ENCODE results near the gene CSMD2. TPM values are rescaled to one million over a fixed set of nuclear protein-coding genes. Genes with fewer than 3 reads are reported as not detected.

CSMD2 gene
- total and polyA plus RNA-seq, 4 donors: 0.25 to 2.4 (median 1.7) TPM

DNA sequence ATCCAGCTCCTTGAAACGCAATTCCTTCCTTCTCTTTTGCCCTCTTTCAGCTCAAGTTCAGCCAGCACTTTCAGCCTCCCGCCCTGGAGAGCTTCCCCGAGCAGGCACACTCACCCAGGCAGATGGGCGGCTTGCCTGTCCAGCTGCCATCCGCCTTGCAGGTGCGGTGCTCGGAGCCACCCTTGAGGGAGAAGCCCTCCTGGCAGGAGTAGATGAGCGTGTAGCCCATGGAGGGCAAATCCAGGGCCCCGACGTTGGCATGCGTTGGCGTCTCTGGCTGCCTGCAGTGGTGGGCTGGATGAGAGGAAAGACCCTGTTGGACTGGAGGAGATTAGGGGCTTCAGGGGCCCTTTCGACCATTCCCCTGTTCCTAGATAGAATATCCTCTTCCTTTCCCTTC, 632.1 kb downstream of the CSMD2 start:
- Histone ChIP-seq H3K27ac (ENCODE audit: low read depth in 1 of 2, low read length in 2 of 2) (no peak overlapping the region), H3K4me1 (ENCODE audit: control insufficient read depth in 1 of 2, insufficient read depth in 2 of 2, low read length in 2 of 2) (no peaks in the 10 kb centered on the region), H3K4me3 (ENCODE audit: low read length in 2 of 2) (no peak overlapping the region), H3K9me3 (ENCODE audit: control insufficient read depth, low read length) (no peaks in the 10 kb centered on the region), H3K27me3 (ENCODE audit: control insufficient read depth in 1 of 2, insufficient read depth in 2 of 2, low read length in 1 of 2) (no peaks in the 10 kb centered on the region), H3K36me3 (ENCODE audit: control insufficient read depth in 1 of 2, insufficient read depth in 2 of 2, low read length in 1 of 2) (no peaks in the 10 kb centered on the region)
- ATAC-seq (ENCODE audit: low FRiP score) (no peak), DNase-seq (no peak)
- 90 to 92% methylated on average over 13 of the region's 13 CpGs for WGBS, 2 donors
- intact Hi-C loops (cut with DNase I): no loop called here

DNA sequence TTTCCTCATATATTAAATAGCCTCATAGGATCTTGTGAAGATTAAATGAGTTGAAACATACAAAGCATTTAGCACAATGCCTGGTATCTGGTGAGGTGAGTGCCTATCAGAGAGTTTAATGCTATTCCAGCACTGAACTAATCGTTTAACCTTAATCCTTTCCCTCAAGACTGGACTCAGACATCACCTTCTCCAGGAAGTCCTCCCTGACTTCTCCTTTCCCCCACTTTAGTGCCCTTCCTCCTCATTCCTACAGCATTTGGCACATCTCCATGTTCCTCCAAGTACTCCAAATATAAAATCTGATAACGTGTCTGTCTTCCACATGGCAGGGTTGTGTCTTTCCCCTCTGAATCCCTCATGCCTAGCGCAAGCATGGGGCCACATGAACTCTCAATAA, 632.8 kb downstream of the CSMD2 start:
- Histone ChIP-seq H3K36me3 (ENCODE audit: control insufficient read depth in 1 of 2, insufficient read depth in 2 of 2, low read length in 1 of 2) (no peaks in the 10 kb centered on the region), H3K27me3 (ENCODE audit: control insufficient read depth in 1 of 2, insufficient read depth in 2 of 2, low read length in 1 of 2) (no peaks in the 10 kb centered on the region), H3K27ac (ENCODE audit: low read depth in 1 of 2, low read length in 2 of 2) (no peak overlapping the region), H3K4me3 (ENCODE audit: low read length in 2 of 2) (no peak overlapping the region), H3K9me3 (ENCODE audit: control insufficient read depth, low read length) (no peaks in the 10 kb centered on the region), H3K4me1 (ENCODE audit: control insufficient read depth in 1 of 2, insufficient read depth in 2 of 2, low read length in 2 of 2) (no peaks in the 10 kb centered on the region)
- 69 to 73% methylated on average over 3 of the region's 3 CpGs for WGBS, 2 donors
- ATAC-seq (ENCODE audit: low FRiP score): no peak
- intact Hi-C loops (cut with DNase I): no loop called here
- no peak for DNase-seq

DNA sequence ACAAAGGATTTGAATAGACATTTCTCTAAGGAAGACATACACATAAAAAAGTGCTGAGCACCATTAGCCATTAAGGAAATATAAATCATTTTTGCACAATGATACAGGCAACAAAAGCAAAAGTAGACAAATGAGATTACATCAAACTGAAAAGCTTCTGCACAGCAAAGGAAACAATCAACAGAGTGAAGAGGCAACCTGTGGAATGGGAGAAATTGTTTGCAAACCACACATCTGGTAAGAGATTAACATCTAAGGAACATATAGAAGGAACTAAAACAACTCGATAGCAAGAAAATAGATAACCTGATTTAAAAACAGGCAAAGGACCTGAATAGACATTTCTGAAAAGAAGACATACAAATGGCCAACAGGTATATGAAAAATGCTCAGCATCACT, 635.1 kb downstream of the CSMD2 start:
- Histone ChIP-seq H3K4me3 (ENCODE audit: low read length in 2 of 2) (no peak overlapping the region), H3K27ac (ENCODE audit: low read depth in 1 of 2, low read length in 2 of 2) (no peak overlapping the region), H3K27me3 (ENCODE audit: control insufficient read depth in 1 of 2, insufficient read depth in 2 of 2, low read length in 1 of 2) (no peaks in the 10 kb centered on the region), H3K9me3 (ENCODE audit: control insufficient read depth, low read length) (no peaks in the 10 kb centered on the region), H3K36me3 (ENCODE audit: control insufficient read depth in 1 of 2, insufficient read depth in 2 of 2, low read length in 1 of 2) (no peaks in the 10 kb centered on the region), H3K4me1 (ENCODE audit: control insufficient read depth in 1 of 2, insufficient read depth in 2 of 2, low read length in 2 of 2) (no peaks in the 10 kb centered on the region)
- no peak for DNase-seq
- ATAC-seq (ENCODE audit: low FRiP score): no peak
- WGBS, 2 donors: 74 to 85% methylated on average over 1 of the region's 1 CpG
- intact Hi-C loops (cut with DNase I): no loop called here

- WGBS, 2 donors: 79 to 84% methylated on average over 4 of the region's 4 CpGs
- Histone ChIP-seq H3K36me3 (ENCODE audit: control insufficient read depth in 1 of 2, insufficient read depth in 2 of 2, low read length in 1 of 2) (no peaks in the 10 kb centered on the region), H3K27me3 (ENCODE audit: control insufficient read depth in 1 of 2, insufficient read depth in 2 of 2, low read length in 1 of 2) (no peaks in the 10 kb centered on the region), H3K9me3 (ENCODE audit: control insufficient read depth, low read length) (no peaks in the 10 kb centered on the region), H3K4me3 (ENCODE audit: low read length in 2 of 2) (no peak overlapping the region), H3K27ac (ENCODE audit: low read depth in 1 of 2, low read length in 2 of 2) (no peak overlapping the region), H3K4me1 (ENCODE audit: control insufficient read depth in 1 of 2, insufficient read depth in 2 of 2, low read length in 2 of 2) (no peaks in the 10 kb centered on the region)
- DNase-seq (no peak), ATAC-seq (ENCODE audit: low FRiP score) (no peak)
- intact Hi-C loops (cut with DNase I): no loop called here
Observed at GRCh38 chr1:33527934-33528333, 637.1 kb downstream of the CSMD2 start.

GRCh38 chr1:33524586-33524985, 640.4 kb downstream of the CSMD2 start:
- Histone ChIP-seq H3K36me3 (ENCODE audit: control insufficient read depth in 1 of 2, insufficient read depth in 2 of 2, low read length in 1 of 2) (no peaks in the 10 kb centered on the region), H3K4me1 (ENCODE audit: control insufficient read depth in 1 of 2, insufficient read depth in 2 of 2, low read length in 2 of 2) (no peaks in the 10 kb centered on the region), H3K27ac (ENCODE audit: low read depth in 1 of 2, low read length in 2 of 2) (no peak overlapping the region), H3K27me3 (ENCODE audit: control insufficient read depth in 1 of 2, insufficient read depth in 2 of 2, low read length in 1 of 2) (no peaks in the 10 kb centered on the region), H3K4me3 (ENCODE audit: low read length in 2 of 2) (no peak overlapping the region), H3K9me3 (ENCODE audit: control insufficient read depth, low read length) (no peaks in the 10 kb centered on the region)
- DNase-seq: no peak
- WGBS, 2 donors: 93 to 97% methylated on average over 3 of the region's 3 CpGs
- no peak for ATAC-seq (ENCODE audit: low FRiP score)
- intact Hi-C loops (cut with DNase I): no loop called here

DNA sequence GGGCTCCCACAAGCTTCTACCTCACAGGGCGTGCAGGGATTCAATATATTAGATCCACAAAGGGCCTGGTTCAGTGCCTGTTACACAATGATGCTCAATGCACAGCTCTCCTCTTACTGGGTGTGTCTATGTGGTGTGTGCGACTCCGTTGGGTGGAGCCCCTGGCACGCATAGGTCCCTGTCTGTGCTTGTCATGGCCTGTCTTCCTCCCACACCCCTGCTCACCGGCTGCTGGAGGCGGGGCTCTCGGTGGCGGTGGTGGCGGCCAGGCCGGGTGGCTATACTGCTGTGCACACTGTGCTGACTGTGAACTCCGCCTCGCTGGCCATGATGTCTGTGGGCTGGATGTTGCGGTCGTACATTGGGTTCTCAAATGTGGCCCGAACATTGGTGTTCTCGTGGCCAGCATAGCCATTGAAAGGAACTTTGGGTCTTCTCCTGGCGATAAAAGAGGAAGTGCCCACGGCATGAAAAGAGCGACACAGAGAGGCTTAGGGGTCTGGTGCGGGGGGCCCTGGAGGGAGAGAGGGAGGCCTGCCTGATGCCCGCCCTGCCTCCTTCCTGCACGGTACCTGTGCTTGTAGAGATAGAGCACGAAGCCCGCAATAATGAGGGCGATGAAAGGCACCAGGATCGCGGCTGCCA, 645.7 kb downstream of the CSMD2 start:
- intact Hi-C loops (cut with DNase I): no loop called here
- no peak overlapping the region for H3K4me3 ChIP-seq (ENCODE audit: low read length in 2 of 2)
- DNase-seq: no peak
- no peaks in the 10 kb centered on the region for H3K36me3 ChIP-seq (ENCODE audit: control insufficient read depth in 1 of 2, insufficient read depth in 2 of 2, low read length in 1 of 2)
- H3K27me3 ChIP-seq (ENCODE audit: control insufficient read depth in 1 of 2, insufficient read depth in 2 of 2, low read length in 1 of 2): no peaks in the 10 kb centered on the region
- H3K27ac ChIP-seq (ENCODE audit: low read depth in 1 of 2, low read length in 2 of 2): no peak overlapping the region
- no peak for ATAC-seq (ENCODE audit: low FRiP score)
- no peaks in the 10 kb centered on the region for H3K9me3 ChIP-seq (ENCODE audit: control insufficient read depth, low read length)
- WGBS, 2 donors: 89 to 93% methylated on average over 27 of the region's 27 CpGs
- H3K4me1 ChIP-seq (ENCODE audit: control insufficient read depth in 1 of 2, insufficient read depth in 2 of 2, low read length in 2 of 2): no peaks in the 10 kb centered on the region

- intact Hi-C loops (cut with DNase I): no loop called here
- no peak overlapping the region for H3K4me3 ChIP-seq (ENCODE audit: low read length in 2 of 2)
- no peaks in the 10 kb centered on the region for H3K27me3 ChIP-seq (ENCODE audit: control insufficient read depth in 1 of 2, insufficient read depth in 2 of 2, low read length in 1 of 2)
- DNase-seq: no peak
- no peaks in the 10 kb centered on the region for H3K9me3 ChIP-seq (ENCODE audit: control insufficient read depth, low read length)
- no peak for ATAC-seq (ENCODE audit: low FRiP score)
- WGBS, 2 donors: 70 to 77% methylated on average over 12 of the region's 12 CpGs
- no peak overlapping the region for H3K27ac ChIP-seq (ENCODE audit: low read depth in 1 of 2, low read length in 2 of 2)
- no peaks in the 10 kb centered on the region for H3K4me1 ChIP-seq (ENCODE audit: control insufficient read depth in 1 of 2, insufficient read depth in 2 of 2, low read length in 2 of 2)
- no peaks in the 10 kb centered on the region for H3K36me3 ChIP-seq (ENCODE audit: control insufficient read depth in 1 of 2, insufficient read depth in 2 of 2, low read length in 1 of 2)
Observed at GRCh38 chr1:33517596-33518250, 647.3 kb downstream of the CSMD2 start.

DNA sequence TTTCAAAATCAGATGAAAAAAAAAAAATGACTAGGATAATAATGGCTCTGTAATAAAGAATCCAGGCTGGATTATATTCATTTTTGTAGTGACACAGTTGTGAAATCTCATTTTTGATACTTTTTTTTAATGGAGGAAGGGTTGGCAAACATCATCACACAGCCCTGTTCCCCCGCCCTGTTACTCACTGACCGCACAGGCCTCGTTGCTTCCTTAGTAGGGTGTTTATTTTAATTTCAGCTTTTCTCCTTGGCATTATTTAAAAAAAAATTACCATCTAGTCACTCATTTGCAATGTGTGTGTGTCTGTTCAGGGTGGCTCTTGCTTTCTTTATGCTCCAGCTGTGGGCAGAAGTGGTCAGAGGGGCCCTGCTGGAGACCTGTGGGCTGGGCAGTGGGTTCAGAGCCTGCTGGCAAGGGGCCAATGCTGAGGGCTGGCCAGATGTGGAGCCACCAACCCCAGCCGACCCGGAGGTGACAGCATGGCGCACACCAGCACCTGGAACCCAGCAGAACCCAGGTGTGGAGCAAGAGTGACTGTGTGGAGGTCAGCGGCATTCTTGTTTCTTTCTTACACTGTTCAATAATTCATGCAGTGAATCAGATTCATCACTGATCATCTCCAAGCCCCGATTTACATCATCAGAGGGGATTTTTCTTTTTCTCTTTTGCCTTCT, 648.0 kb downstream of the CSMD2 start:
- no peak for ATAC-seq (ENCODE audit: low FRiP score)
- no peaks in the 10 kb centered on the region for H3K36me3 ChIP-seq (ENCODE audit: control insufficient read depth in 1 of 2, insufficient read depth in 2 of 2, low read length in 1 of 2)

GRCh38 chr1:33516428-33516827, 648.6 kb downstream of the CSMD2 start:
- Histone ChIP-seq H3K9me3 (ENCODE audit: control insufficient read depth, low read length) (no peaks in the 10 kb centered on the region), H3K4me1 (ENCODE audit: control insufficient read depth in 1 of 2, insufficient read depth in 2 of 2, low read length in 2 of 2) (no peaks in the 10 kb centered on the region), H3K27ac (ENCODE audit: low read depth in 1 of 2, low read length in 2 of 2) (no peak overlapping the region), H3K27me3 (ENCODE audit: control insufficient read depth in 1 of 2, insufficient read depth in 2 of 2, low read length in 1 of 2) (no peaks in the 10 kb centered on the region), H3K4me3 (ENCODE audit: low read length in 2 of 2) (no peak overlapping the region), H3K36me3 (ENCODE audit: control insufficient read depth in 1 of 2, insufficient read depth in 2 of 2, low read length in 1 of 2) (no peaks in the 10 kb centered on the region)
- DNase-seq (no peak), ATAC-seq (ENCODE audit: low FRiP score) (no peak)
- 86 to 89% methylated on average over 9 of the region's 9 CpGs for WGBS, 2 donors
- intact Hi-C loops (cut with DNase I): no loop called here

More for the DNA sequence above, 648.0 kb downstream of the CSMD2 start:
- no peak for DNase-seq
- intact Hi-C loops (cut with DNase I): no loop called here
- WGBS, 2 donors: 72 to 86% methylated on average over 8 of the region's 8 CpGs
- Histone ChIP-seq H3K4me1 (ENCODE audit: control insufficient read depth in 1 of 2, insufficient read depth in 2 of 2, low read length in 2 of 2) (no peaks in the 10 kb centered on the region), H3K27me3 (ENCODE audit: control insufficient read depth in 1 of 2, insufficient read depth in 2 of 2, low read length in 1 of 2) (no peaks in the 10 kb centered on the region), H3K27ac (ENCODE audit: low read depth in 1 of 2, low read length in 2 of 2) (no peak overlapping the region), H3K4me3 (ENCODE audit: low read length in 2 of 2) (no peak overlapping the region), H3K9me3 (ENCODE audit: control insufficient read depth, low read length) (no peaks in the 10 kb centered on the region)
